Colonic mucosa (tissue), 4 donors: ENCODE results near the gene BUD23. TPM values are rescaled to one million over a fixed set of nuclear protein-coding genes. Genes with fewer than 3 reads are reported as not detected.

Experiments
- DNase-seq: peaks from one replicate; pipeline ENCODE4 v3.0.0-alpha.2; 2020
- H3K27ac ChIP-seq: fragments of 200-600 bp; one replicate; pipeline ENCODE4 v1.8.0; 2021
- H3K27me3 ChIP-seq: fragments of 200-600 bp; one replicate; pipeline ENCODE4 v1.8.0; 2021
- H3K36me3 ChIP-seq: fragments of 200-600 bp; one replicate; pipeline ENCODE4 v1.8.0; 2021
- H3K4me1 ChIP-seq: fragments of 200-600 bp; one replicate; pipeline ENCODE4 v1.8.0; 2021; ENCODE audit warnings: mild to moderate bottlenecking
- H3K4me3 ChIP-seq: fragments of 200-600 bp; one replicate; pipeline ENCODE4 v1.8.0; 2021
- H3K9ac ChIP-seq, 2 donors: one replicate each; pipeline ENCODE4 v1.7.0; 2013; ENCODE audit warnings: control low read depth in 2 of 2, low read depth in 2 of 2, low read length in 2 of 2
- H3K9me3 ChIP-seq: fragments of 200-600 bp; one replicate; pipeline ENCODE4 v1.8.0; 2021
- intact Hi-C: fragments of 100-400 bp; cut with DNase I; formaldehyde crosslinking; loops from one replicate; pipeline ENCODE4 v1.14.1; 2022
- total RNA-seq, 2 donors: library from RNA; stranded (reverse); fragmentation: NEBNext Ultra II Directional in 1 of 2; extraction: Animal tissue kit (Norgen Biotek cat#: 25700) in 1 of 2; gene quantifications; one replicate each; pipeline ENCODE4 v1.2.1, GENCODE V29; 2021
- TF ChIP-seq, protein P1 (sequence below): fragments of 200-600 bp; IDR thresholded peaks from one replicate; pipeline ENCODE4 v1.8.0; 2022; ENCODE audit warnings: antibody characterized with exemption, mild to moderate bottlenecking
- donor health status: healthy.
- donor health status: DM: no; HTN: no; CAD: no.
- donor health status: DM: no; HTN: no; CAD: no.

The BUD23 gene
- total RNA-seq, 2 donors from 2014 or later = 46.4 to 79.5 TPM

DNA sequence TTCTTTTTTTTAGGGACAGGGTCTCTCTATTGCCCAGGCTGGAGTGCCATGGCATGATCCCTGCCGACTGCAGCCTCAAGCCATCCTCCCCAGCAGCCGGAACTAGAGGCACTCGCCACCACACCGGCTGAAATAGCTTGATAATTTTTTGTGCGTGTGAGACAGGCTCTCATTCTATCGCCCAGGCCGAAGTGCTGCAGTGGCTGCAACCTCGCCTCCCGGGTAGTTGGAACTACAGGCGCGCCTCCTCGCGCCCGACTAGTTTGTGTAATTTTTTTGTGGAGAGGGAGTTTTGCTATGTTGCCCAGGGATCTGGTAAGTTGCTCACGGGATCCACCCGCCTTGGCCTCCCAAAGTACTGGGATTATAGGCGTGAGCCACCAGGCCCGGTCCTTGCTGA is 1.9 kb downstream of the BUD23 start:
- intact Hi-C loops = no loop called here
- no peak overlapping the region for H3K27ac ChIP-seq
- peaks cover 13% of the 10 kb centered on the region for H3K4me1 ChIP-seq
- no peak overlapping the region for H3K4me3 ChIP-seq
- no peak for DNase-seq
- TF ChIP-seq, protein P1, sequence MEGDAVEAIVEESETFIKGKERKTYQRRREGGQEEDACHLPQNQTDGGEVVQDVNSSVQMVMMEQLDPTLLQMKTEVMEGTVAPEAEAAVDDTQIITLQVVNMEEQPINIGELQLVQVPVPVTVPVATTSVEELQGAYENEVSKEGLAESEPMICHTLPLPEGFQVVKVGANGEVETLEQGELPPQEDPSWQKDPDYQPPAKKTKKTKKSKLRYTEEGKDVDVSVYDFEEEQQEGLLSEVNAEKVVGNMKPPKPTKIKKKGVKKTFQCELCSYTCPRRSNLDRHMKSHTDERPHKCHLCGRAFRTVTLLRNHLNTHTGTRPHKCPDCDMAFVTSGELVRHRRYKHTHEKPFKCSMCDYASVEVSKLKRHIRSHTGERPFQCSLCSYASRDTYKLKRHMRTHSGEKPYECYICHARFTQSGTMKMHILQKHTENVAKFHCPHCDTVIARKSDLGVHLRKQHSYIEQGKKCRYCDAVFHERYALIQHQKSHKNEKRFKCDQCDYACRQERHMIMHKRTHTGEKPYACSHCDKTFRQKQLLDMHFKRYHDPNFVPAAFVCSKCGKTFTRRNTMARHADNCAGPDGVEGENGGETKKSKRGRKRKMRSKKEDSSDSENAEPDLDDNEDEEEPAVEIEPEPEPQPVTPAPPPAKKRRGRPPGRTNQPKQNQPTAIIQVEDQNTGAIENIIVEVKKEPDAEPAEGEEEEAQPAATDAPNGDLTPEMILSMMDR = no peak
- H3K9ac ChIP-seq = no peak overlapping the region
- no peaks in the 10 kb centered on the region for H3K9me3 ChIP-seq
- H3K36me3 ChIP-seq = peaks cover 4% of the 10 kb centered on the region
- no peaks in the 10 kb centered on the region for H3K27me3 ChIP-seq

DNA sequence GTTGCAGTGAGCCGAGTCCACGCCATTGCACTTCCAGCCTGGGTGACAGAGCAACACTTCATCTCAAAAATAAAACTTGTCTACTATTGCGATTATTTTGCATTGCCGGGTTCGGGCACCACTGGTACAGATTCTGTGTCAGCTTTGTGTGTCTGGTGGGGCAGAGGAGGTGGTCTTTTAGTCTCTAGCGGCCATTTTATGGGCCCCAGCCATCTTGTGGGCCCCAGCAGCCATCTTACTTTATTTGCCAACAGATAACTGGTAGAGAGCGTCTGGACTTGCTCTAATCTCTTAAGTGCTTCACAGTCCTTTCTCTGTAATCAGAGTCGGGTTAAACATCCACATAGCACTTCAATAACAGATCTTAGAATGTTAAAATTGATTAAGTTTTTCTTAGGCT is 4.9 kb downstream of the BUD23 start:
- Histone ChIP-seq H3K4me3 (no peak overlapping the region), H3K4me1 (no peaks in the 10 kb centered on the region), H3K27me3 (no peaks in the 10 kb centered on the region), H3K9ac (no peak overlapping the region), H3K27ac (no peak overlapping the region), H3K36me3 (peaks cover 4% of the 10 kb centered on the region), H3K9me3 (no peaks in the 10 kb centered on the region)
- DNase-seq = no peak
- TF ChIP-seq, protein P1 = no peak
- intact Hi-C loops = no loop called here

DNA sequence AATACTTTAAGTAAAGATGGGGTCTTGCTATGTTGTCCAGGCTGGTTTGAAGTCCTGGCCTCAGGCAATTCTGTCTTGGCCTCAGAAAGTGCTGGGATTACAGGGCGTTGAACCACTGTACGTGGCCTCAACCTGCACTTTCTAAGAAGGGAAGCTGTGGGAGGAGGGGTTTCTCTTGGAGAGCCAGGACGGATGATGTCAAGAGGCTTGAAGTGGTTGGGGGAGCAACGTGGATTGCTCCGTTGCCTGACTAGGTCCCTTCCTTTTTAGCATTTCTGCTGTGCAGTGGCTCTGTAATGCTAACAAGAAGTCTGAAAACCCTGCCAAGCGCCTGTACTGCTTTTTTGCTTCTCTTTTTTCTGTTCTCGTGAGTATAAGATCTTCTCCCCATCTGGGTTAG is 7.2 kb downstream of the BUD23 start:
- peaks cover 4% of the 10 kb centered on the region for H3K36me3 ChIP-seq

DNA sequence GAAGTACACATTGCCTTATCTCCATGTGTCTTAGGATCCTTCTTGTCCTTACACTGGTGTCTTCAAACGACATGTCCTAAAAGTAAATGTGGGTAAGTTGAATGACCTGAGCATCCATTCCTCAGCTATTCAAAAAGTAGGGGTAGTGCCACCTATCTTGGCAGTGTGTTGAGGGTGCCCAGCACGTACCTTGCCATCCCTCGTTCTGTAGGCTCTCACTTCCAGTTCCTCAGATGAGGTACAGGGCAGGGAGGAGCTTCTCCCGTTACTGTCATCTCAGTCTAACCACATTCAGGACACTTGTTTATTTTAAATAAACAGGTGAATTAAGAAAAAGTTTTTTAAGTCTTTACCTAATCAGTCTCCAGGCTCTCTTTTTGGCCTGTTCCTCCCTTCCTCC is 13.0 kb downstream of the BUD23 start:
- Histone ChIP-seq H3K4me1 (no peaks in the 10 kb centered on the region), H3K27me3 (no peaks in the 10 kb centered on the region)

More for the DNA sequence above, 7.2 kb downstream of the BUD23 start:
- H3K4me3 ChIP-seq = no peak overlapping the region
- DNase-seq = no peak
- no peaks in the 10 kb centered on the region for H3K4me1 ChIP-seq
- intact Hi-C loops = no loop called here
- TF ChIP-seq, protein P1 = no peak
- no peak overlapping the region for H3K9ac ChIP-seq
- no peak overlapping the region for H3K27ac ChIP-seq
- H3K9me3 ChIP-seq = no peaks in the 10 kb centered on the region
- H3K27me3 ChIP-seq = no peaks in the 10 kb centered on the region

DNA sequence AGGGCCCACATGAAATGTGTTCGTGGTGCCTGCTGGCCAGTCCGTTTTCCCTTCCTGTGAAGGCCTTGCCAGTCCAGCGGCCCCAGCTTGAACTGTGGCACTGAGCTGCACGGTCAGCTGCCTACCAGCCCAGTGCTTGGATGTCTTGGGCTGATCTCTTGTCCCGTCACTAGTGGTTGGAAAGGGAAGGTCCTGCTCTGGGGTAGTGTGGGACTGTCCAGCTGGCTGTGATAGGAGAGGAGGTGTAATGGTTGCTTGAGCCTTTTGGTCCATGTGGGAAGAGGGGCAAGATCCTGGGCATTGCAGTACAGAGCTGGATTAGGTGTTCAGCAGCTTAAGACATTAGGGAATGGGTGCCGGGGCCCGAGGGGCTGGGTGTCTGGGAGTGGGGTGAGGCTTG is 15.0 kb downstream of the BUD23 start:
- Histone ChIP-seq H3K27ac (no peak overlapping the region), H3K9ac (no peak overlapping the region), H3K9me3 (no peaks in the 10 kb centered on the region), H3K4me3 (no peak overlapping the region), H3K4me1 (no peaks in the 10 kb centered on the region), H3K27me3 (no peaks in the 10 kb centered on the region), H3K36me3 (no peaks in the 10 kb centered on the region)
- TF ChIP-seq, protein P1 = no peak
- no peak for DNase-seq
- intact Hi-C loops = no loop called here

More for the DNA sequence above, 13.0 kb downstream of the BUD23 start:
- TF ChIP-seq, protein P1 = no peak
- Histone ChIP-seq H3K9me3 (no peaks in the 10 kb centered on the region), H3K9ac (no peak overlapping the region), H3K4me3 (no peak overlapping the region), H3K36me3 (no peaks in the 10 kb centered on the region), H3K27ac (no peak overlapping the region)
- intact Hi-C loops = no loop called here
- no peak for DNase-seq
